Muscle layer of duodenum (tissue), 2 donors: Measurements from ENCODE around the gene U2AF2.

Source experiments
- H3K27ac ChIP-seq: one replicate; pipeline ENCODE4 v1.7.0; 2013; ENCODE audit warnings: mild to moderate bottlenecking, low read length
- H3K27me3 ChIP-seq: one replicate; pipeline ENCODE4 v1.7.0; 2013; ENCODE audit warnings: low read depth, mild to moderate bottlenecking, control low read depth, low read length
- H3K36me3 ChIP-seq, 2 donors: one replicate each; pipeline ENCODE4 v1.7.0; 2013; ENCODE audit warnings: low read length in 2 of 2, control low read depth in 1 of 2, mild to moderate bottlenecking in 1 of 2; ENCODE audit not compliant: insufficient read depth in 2 of 2, control insufficient read depth in 1 of 2
- H3K4me1 ChIP-seq, 2 donors: one replicate each; pipeline ENCODE4 v1.7.0; 2013; ENCODE audit warnings: low read length in 2 of 2, mild to moderate bottlenecking in 2 of 2, control low read depth in 1 of 2, moderate library complexity in 1 of 2; ENCODE audit not compliant: insufficient read depth in 2 of 2, control insufficient read depth in 1 of 2
- H3K4me3 ChIP-seq, 2 donors: one replicate each; pipeline ENCODE4 v1.7.0; 2013; ENCODE audit warnings: low read length in 2 of 2, low read depth in 1 of 2, mild to moderate bottlenecking in 1 of 2
- H3K9me3 ChIP-seq, 2 donors: one replicate each; pipeline ENCODE4 v1.7.0; 2013; ENCODE audit warnings: low read length in 2 of 2, control low read depth in 1 of 2, mild to moderate bottlenecking in 1 of 2; ENCODE audit not compliant: control insufficient read depth in 1 of 2
- donor health status: healthy.

Gene U2AF2

GRCh38 chr19:55623130-55623529, 31.7 kb upstream of the U2AF2 start:
- peaks cover 3 to 19% of the 10 kb centered on the region in 2 donors for H3K36me3 ChIP-seq
- H3K4me3 ChIP-seq = no peak overlapping the region
- no peak overlapping the region for H3K27ac ChIP-seq

GRCh38 chr19:55623561-55623960, 31.3 kb upstream of the U2AF2 start:
- Histone ChIP-seq H3K9me3 (no peaks in the 10 kb centered on the region), H3K27ac (no peak overlapping the region), H3K4me1 (peaks cover 0 to 15% of the 10 kb centered on the region in 2 donors), H3K4me3 (peak overlapping the region in 1 of 2 donors; percentile 13), H3K36me3 (peaks cover 3 to 19% of the 10 kb centered on the region in 2 donors), H3K27me3 (no peaks in the 10 kb centered on the region)

More at GRCh38 chr19:55623130-55623529, 31.7 kb upstream of the U2AF2 start:
- peaks cover 0 to 15% of the 10 kb centered on the region in 2 donors for H3K4me1 ChIP-seq
- H3K27me3 ChIP-seq = no peaks in the 10 kb centered on the region
- H3K9me3 ChIP-seq = no peaks in the 10 kb centered on the region

- Histone ChIP-seq H3K27me3 (no peaks in the 10 kb centered on the region), H3K36me3 (peaks cover 3 to 19% of the 10 kb centered on the region in 2 donors), H3K27ac (peak within 1 kb of the TSS; percentile 69), H3K4me1 (peaks cover 0 to 15% of the 10 kb centered on the region in 2 donors), H3K4me3 (peak within 1 kb of the TSS; percentile 65 to 66), H3K9me3 (no peaks in the 10 kb centered on the region)
Measured at GRCh38 chr19:55624109-55625003, 30.5 kb upstream of the U2AF2 start, which contains the start of gene ZNF784. Gene ZNF784 (minus strand): TSS chr19:55624566. CDS start chr19:55624561, 5 bp downstream.

- Histone ChIP-seq H3K4me1 (peaks cover 0 to 15% of the 10 kb centered on the region in 2 donors), H3K27ac (no peak overlapping the region), H3K36me3 (peaks cover 3 to 19% of the 10 kb centered on the region in 2 donors), H3K4me3 (peak overlapping the region; percentile 65 to 66), H3K9me3 (no peaks in the 10 kb centered on the region), H3K27me3 (no peaks in the 10 kb centered on the region)
Measured at GRCh38 chr19:55625004-55625326, 29.9 kb upstream of the U2AF2 start.

- Histone ChIP-seq H3K4me3 (no peak overlapping the region), H3K27ac (no peak overlapping the region), H3K4me1 (peaks cover 0 to 15% of the 10 kb centered on the region in 2 donors), H3K27me3 (no peaks in the 10 kb centered on the region), H3K36me3 (peaks cover 0 to 10% of the 10 kb centered on the region in 2 donors), H3K9me3 (no peaks in the 10 kb centered on the region)
Measured at GRCh38 chr19:55626350-55626749, 28.5 kb upstream of the U2AF2 start.

GRCh38 chr19:55632463-55632834, 22.4 kb upstream of the U2AF2 start:
- H3K4me1 ChIP-seq = peaks cover 11 to 25% of the 10 kb centered on the region in 2 donors
- H3K27me3 ChIP-seq = no peaks in the 10 kb centered on the region
- H3K27ac ChIP-seq = no peak overlapping the region
- no peak overlapping the region for H3K4me3 ChIP-seq
- no peaks in the 10 kb centered on the region for H3K9me3 ChIP-seq
- no peaks in the 10 kb centered on the region for H3K36me3 ChIP-seq

- Histone ChIP-seq H3K9me3 (no peaks in the 10 kb centered on the region), H3K4me1 (peaks cover 11 to 36% of the 10 kb centered on the region in 2 donors), H3K27ac (no peak overlapping the region), H3K27me3 (no peaks in the 10 kb centered on the region), H3K36me3 (no peaks in the 10 kb centered on the region), H3K4me3 (no peak overlapping the region)
Measured at GRCh38 chr19:55633861-55634260, 21.0 kb upstream of the U2AF2 start.

GRCh38 chr19:55635334-55635717, 19.5 kb upstream of the U2AF2 start:
- Histone ChIP-seq H3K4me3 (peak overlapping the region; percentile 87 to 100), H3K4me1 (peaks cover 16 to 51% of the 10 kb centered on the region in 2 donors), H3K36me3 (no peaks in the 10 kb centered on the region), H3K27ac (peak overlapping the region; percentile 100), H3K9me3 (no peaks in the 10 kb centered on the region), H3K27me3 (no peaks in the 10 kb centered on the region)

GRCh38 chr19:55635856-55636440, 18.9 kb upstream of the U2AF2 start:
- H3K9me3 ChIP-seq = no peaks in the 10 kb centered on the region
- no peaks in the 10 kb centered on the region for H3K36me3 ChIP-seq
- H3K27ac ChIP-seq = peak overlapping the region; percentile 100
- no peaks in the 10 kb centered on the region for H3K27me3 ChIP-seq
- H3K4me1 ChIP-seq = peaks cover 17 to 54% of the 10 kb centered on the region in 2 donors
- H3K4me3 ChIP-seq = peak overlapping the region; percentile 87 to 100

- Histone ChIP-seq H3K9me3 (no peaks in the 10 kb centered on the region), H3K27me3 (no peaks in the 10 kb centered on the region), H3K4me3 (no peak overlapping the region), H3K4me1 (peaks cover 17 to 58% of the 10 kb centered on the region in 2 donors), H3K27ac (no peak overlapping the region), H3K36me3 (no peaks in the 10 kb centered on the region)
Measured at GRCh38 chr19:55636723-55637122, 18.1 kb upstream of the U2AF2 start.

GRCh38 chr19:55637534-55637933, 17.3 kb upstream of the U2AF2 start:
- peaks cover 17 to 66% of the 10 kb centered on the region in 2 donors for H3K4me1 ChIP-seq
- no peaks in the 10 kb centered on the region for H3K36me3 ChIP-seq
- H3K4me3 ChIP-seq = no peak overlapping the region
- H3K9me3 ChIP-seq = no peaks in the 10 kb centered on the region
- no peaks in the 10 kb centered on the region for H3K27me3 ChIP-seq
- H3K27ac ChIP-seq = no peak overlapping the region
